ENCODE results near the gene ASCC3.
"Not testable (repeated sequence)": the region's sequence is repeated elsewhere in the genome, so short reads cannot be mapped to it uniquely, and the experiment has no call there.

ASCC3 gene

GRCh38 chr6:100657678-100658330 is 223.3 kb downstream of the ASCC3 start:
- DNase-seq (ENCODE audit: low spot score) = no peak

DNA sequence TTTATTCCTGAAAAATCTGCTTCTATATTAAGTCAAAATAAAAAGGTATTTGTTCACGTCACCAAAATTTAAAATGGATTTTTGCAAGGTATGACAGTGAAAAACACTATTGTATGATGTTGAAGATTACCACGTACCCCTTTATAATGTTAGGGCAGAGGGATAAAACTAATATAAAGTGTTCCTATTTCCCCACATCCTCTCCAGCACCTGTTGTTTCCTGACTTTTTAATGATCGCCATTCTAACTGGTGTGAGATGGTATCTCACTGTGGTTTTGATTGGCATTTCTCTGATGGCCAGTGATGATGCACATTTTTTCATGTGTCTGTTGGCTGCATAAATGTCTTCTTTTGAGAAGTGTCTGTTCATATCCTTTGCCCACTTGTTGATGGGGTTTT is 240.0 kb downstream of the ASCC3 start:
- not testable (repeated sequence) for DNase-seq (ENCODE audit: low spot score)

DNA sequence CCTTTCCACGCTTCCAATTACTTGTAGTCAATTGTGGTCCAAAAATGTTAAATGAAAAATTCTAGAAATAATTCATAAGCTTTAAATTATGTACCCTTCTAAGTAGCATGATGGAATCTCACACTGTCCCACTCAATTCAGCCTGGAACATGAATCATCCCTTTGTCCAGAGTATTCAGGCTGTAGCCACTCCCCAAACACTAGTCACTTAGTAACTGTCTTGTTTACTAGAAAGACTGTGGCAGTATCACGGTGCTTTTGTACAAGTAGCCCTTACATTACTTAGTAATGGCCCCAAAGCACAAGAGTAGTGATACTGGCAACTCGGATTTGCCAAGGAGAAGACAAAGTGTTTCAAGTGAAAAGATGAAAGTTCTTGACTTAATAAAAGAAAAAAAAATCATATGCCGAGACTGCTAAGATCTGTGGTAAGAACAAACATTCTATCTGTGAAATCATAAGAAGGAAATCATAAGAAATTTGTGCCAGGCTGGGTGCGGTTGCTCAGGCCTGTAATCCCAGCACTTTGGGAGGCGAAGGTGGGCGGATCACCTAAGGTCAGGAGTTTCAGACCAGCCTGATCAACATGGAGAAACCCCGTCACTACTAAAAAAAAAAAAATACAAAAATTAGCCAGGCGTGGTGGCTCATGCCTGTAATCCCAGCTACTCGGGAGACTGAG is 247.9 kb downstream of the ASCC3 start:
- DNase-seq (ENCODE audit: low spot score) = peak; percentile 9

- no peak for DNase-seq (ENCODE audit: low spot score)
Measured at GRCh38 chr6:100630536-100630935, 250.6 kb downstream of the ASCC3 start.

DNA sequence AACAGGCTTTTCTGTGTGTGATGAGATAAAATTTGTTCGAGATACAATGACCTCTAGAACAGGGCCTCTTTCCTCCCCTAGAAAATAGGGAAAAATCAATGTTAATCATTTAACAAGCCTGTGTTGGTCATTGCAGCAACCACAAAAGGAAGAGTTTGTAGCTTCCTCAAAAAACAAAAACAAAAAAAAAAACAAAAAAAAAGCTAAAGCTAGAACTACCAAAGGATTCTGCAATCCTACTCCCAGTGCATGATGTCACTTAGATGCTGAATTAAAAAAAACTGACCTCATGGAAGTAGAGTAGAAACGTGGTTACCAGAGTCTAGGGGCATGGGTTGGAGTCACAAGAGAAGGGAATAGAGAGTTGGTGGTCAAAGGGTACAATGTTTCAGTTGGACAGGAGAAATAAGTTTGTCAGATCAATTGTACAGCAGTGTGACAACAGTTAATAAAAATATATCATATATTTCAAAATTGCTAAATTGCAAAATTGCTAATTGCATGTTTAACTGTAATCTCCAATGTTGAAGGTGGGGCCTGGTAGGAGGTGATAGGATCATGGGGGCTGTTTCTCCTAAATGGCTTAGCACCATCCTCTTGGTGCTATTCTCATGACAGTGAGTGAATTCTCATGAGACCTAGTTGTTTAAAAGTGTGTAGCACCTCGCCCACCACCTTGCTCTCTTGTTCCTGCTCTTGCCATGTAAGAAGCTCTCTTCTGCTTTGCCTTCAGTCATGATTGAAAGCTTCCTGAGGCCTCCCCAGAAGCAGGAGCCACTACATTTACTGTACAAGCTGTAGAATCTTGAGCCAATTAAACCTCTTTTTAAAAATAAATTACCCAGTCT is 253.0 kb downstream of the ASCC3 start:
- no peak for DNase-seq (ENCODE audit: low spot score)

GRCh38 chr6:100626721-100627120 is 254.4 kb downstream of the ASCC3 start:
- no peak for DNase-seq (ENCODE audit: low spot score)

- no peak for DNase-seq (ENCODE audit: low spot score)
Measured at GRCh38 chr6:100622907-100623692, 258.0 kb downstream of the ASCC3 start.

- DNase-seq (ENCODE audit: low spot score) = no peak
Measured at GRCh38 chr6:100620085-100620840, 260.9 kb downstream of the ASCC3 start.

DNA sequence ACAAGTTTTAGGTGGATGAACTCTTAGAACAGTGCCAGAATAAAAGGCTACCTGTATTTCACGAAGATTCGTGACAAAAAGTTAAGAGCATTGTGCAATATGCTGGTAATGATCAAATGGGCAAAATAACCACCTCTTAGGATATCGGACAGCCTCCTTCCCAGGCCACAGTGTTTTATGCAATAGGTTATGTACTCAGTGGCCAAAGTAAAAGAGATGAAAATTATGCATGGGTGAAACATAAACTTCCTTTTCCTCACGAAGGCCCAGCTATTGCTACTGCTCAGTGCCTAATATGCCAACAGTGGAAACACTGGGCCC is 262.8 kb downstream of the ASCC3 start:
- no peak for DNase-seq (ENCODE audit: low spot score)

DNA sequence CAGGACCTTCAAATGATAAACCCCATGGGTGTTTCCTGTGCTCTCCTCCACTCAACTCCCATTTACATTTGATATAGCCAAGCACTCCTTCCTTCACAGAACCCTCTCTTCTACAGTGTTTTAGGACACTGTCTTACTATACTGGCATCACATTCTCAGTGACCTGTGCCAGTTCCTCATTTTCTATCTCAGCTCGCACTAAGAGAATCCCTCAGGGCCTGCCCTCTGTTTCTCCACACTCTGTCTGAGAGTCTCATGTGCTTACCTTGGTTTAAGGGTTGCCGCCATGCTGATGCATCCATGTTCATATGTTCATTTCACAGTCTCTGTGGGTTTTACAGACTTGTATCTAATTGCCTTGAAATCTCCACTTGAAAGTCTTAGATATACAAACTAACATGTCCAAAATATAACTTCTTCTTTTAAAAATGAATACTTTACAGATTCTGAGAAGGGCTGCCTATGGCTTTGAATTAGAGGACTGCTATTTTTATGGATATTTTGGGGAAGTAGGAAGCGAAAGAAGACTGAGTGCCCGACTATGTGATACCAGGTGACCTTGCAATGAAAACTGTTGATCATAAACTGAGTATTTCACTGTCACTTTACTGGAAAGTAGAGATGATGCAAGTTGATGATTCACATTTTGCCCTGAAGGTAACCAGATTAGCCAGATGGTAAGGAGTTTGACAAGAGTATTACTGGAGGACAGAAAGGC is 263.3 kb downstream of the ASCC3 start:
- no peak for DNase-seq (ENCODE audit: low spot score)

- no peak for DNase-seq (ENCODE audit: low spot score)
Measured at GRCh38 chr6:100614933-100615332, 266.2 kb downstream of the ASCC3 start.

DNA sequence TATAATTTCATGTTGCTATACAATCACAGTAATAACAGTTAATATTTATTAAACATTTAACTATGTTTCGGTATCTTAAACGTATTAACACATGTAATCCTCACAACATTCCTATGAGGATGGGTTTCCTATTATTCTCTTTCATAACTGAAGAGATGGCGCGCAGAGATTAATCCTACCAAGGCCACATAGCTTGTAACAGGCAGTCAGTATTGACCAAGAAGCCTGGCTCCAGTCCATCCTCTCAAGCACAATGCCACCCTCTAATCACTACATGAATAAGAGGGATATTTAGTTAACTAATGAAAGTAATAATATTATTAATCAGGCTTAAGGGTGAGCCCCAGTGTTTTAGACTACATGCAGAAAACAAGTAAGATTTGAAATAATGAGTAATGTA is 266.7 kb downstream of the ASCC3 start:
- DNase-seq (ENCODE audit: low spot score) = no peak

DNA sequence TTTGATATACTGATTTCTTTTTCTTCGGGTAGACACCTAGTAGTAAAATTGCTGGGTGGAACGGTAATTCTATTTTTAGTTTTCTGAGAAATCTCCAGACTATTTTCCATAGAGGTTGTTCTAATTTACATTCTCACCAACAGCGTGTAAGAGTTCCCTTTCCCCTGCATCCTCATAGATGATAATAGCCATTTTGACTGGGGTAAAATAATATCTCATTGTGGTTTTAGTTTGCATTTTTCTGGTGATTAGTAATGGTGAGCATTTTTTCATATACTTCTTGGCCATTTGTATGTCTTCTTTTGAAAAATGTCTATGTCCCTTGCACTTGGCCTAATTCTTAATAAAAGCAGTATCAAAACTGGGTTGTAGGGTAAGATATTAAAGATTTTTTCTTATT is 267.5 kb downstream of the ASCC3 start:
- no peak for DNase-seq (ENCODE audit: low spot score)

DNA sequence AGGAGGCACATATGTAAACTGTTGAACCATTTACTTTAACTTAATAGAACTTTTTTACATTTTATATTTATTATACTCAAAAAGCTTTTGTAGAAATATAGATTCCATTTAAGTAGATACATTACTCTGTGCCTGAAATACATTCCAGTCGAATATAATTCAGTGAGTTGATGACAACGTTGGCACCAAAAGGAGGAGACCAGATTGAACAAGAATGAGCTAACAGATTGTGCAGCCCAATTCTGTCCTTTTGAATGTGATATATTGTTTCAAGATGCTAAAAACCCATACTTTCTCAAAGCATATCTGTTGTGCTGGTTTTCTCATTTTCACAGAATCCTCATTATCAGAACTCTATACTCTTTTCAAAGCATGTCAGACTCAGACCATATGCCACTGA is 269.0 kb downstream of the ASCC3 start:
- DNase-seq (ENCODE audit: low spot score) = no peak

DNA sequence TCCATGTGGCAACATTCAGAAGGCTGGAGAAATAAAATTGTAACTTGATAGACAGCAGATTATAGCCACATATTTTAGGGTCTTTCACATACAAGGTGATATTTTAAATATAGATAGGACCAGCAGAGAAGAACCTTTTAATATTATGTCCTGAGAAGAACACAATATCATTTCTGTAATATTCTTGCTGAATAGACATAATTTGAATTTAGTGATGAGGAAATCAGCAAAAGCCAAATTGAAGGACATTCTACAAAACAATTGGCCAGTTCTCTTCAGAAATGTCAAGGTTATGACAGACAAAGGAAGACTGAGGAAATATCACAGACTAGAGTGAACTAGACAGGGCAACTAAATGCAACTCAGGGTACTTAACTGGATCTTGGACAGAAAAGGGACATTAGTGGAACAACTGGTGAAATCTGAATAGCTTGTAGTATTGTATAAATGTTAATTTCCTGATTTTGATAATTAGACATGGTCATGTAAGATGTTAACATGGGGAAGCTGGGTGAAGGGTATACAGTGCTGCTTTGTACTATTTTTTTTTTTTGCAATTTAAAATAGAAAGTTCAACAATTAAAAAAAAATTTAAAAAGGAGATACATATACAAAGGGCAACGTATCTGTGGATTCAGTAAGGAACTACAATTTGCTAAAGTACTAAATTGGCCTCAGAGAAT is 281.9 kb downstream of the ASCC3 start:
- no peak for DNase-seq (ENCODE audit: low spot score)

GRCh38 chr6:100595456-100595855 is 285.7 kb downstream of the ASCC3 start:
- no peak for DNase-seq (ENCODE audit: low spot score)

- DNase-seq (ENCODE audit: low spot score) = no peak
Measured at GRCh38 chr6:100593522-100593921, 287.6 kb downstream of the ASCC3 start.

DNA sequence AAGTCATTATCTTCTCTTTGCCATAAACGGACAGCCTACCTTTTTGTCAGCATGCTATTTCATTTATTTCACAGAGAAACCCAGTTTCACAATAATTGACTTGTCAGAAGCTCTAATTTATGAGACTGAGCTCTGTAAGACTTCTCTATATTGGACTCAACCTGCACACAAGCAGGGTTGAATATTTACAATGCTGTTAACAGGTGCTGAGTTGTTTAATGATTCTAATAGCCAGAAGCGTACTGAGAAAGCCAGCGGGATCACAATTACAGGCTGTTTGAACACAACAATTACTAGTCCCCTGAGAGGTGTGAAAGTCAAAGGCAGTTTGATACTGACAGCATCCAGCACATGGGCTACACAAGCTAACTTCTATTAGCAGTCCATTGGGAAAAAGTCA is 288.2 kb downstream of the ASCC3 start:
- DNase-seq (ENCODE audit: low spot score) = no peak

DNA sequence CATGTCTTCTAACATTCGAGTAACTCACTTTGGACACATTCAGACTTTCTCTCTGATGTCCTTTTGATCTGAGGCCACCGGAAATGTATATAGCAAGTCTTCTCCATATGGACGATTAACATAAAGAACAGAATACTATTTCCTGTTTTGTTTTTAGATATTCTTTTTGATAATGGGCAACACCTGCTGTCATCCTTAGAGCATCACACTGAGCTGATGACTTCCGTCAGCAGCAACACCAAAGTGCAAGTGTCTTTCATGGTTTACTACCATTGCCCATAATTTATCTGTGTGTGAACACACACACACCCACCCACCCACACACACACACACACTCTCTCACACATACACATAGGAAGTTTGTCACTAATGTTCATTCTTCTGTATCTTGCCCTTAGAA is 303.7 kb downstream of the ASCC3 start:
- DNase-seq (ENCODE audit: low spot score) = no peak

- no peak for DNase-seq (ENCODE audit: low spot score)
Measured at GRCh38 chr6:100575921-100576320, 305.2 kb downstream of the ASCC3 start.

Data from HuH-7.5 (cell line).